GM18909 (cell line): ENCODE results near the gene EIF2S2.

Experiments
- ATAC-seq: cut with Tn5 transposase; IDR thresholded peaks from one replicate; pipeline ENCODE4 v1.9.1; 2021; ENCODE audit warnings: mild to moderate bottlenecking; ENCODE audit not compliant: unreplicated experiment, poor library complexity

The EIF2S2 gene

GRCh38 chr20:34091637-34092200, 20.3 kb downstream of the EIF2S2 start:
- no peak for ATAC-seq

GRCh38 chr20:34090645-34091044, 21.4 kb downstream of the EIF2S2 start:
- no peak for ATAC-seq

GRCh38 chr20:34089655-34090345, 22.2 kb downstream of the EIF2S2 start:
- no peak for ATAC-seq

GRCh38 chr20:34089175-34089479, 22.9 kb downstream of the EIF2S2 start:
- no peak for ATAC-seq

GRCh38 chr20:34088305-34089174, 23.5 kb downstream of the EIF2S2 start:
- no peak for ATAC-seq

- no peak for ATAC-seq
These were observed 26.5 kb downstream of the EIF2S2 start for GRCh38 chr20:34085544-34086040.

- ATAC-seq, result no peak
These were observed 27.7 kb downstream of the EIF2S2 start for GRCh38 chr20:34084227-34084923.

GRCh38 chr20:34083781-34084180, 28.3 kb downstream of the EIF2S2 start:
- ATAC-seq, result no peak

GRCh38 chr20:34083137-34083536, 28.9 kb downstream of the EIF2S2 start:
- ATAC-seq, result no peak

GRCh38 chr20:34082232-34082887, 29.7 kb downstream of the EIF2S2 start:
- ATAC-seq, result no peak

- ATAC-seq, result no peak
These were observed 32.2 kb downstream of the EIF2S2 start for GRCh38 chr20:34079818-34080217.

GRCh38 chr20:34078540-34078939, 33.5 kb downstream of the EIF2S2 start:
- ATAC-seq, result no peak

GRCh38 chr20:34076952-34077351, 35.1 kb downstream of the EIF2S2 start:
- no peak for ATAC-seq

GRCh38 chr20:34075647-34076046, 36.4 kb downstream of the EIF2S2 start:
- no peak for ATAC-seq

- no peak for ATAC-seq
These were observed 37.8 kb downstream of the EIF2S2 start for GRCh38 chr20:34074101-34074760.

- no peak for ATAC-seq
These were observed 39.3 kb downstream of the EIF2S2 start for GRCh38 chr20:34072778-34073177.

GRCh38 chr20:34072076-34072475, 40.0 kb downstream of the EIF2S2 start:
- no peak for ATAC-seq

GRCh38 chr20:34070859-34071258, 41.2 kb downstream of the EIF2S2 start:
- ATAC-seq, result no peak

- no peak for ATAC-seq
These were observed 42.0 kb downstream of the EIF2S2 start for GRCh38 chr20:34070079-34070439.
